Prostate gland (tissue), 2 donors: Measurements from ENCODE around the gene C4orf50. TPM values are rescaled to one million over a fixed set of nuclear protein-coding genes. Genes with fewer than 3 reads are reported as not detected.

Experiments used
- DNase-seq: peaks from one replicate; pipeline ENCODE4 v3.0.0-alpha.2; 2019; ENCODE audit warnings: low spot score
- H3K27ac ChIP-seq, 2 donors: fragments of 200-600 bp; sonication (generic); 2 replicates each; pipeline ENCODE4 v1.5.1; 2017 to 2019
- H3K27me3 ChIP-seq: fragments of 200-600 bp; sonication (generic); replicated peaks from 2 replicates; pipeline ENCODE4 v1.5.1; 2019; ENCODE audit not compliant: insufficient read depth
- H3K36me3 ChIP-seq, 2 donors: fragments of 200-600 bp; sonication (generic); 1 replicate in 1 of 2; 2 replicates in 1 of 2; pipeline versions ENCODE4 v1.5.1 to v1.8.1; 2017 to 2019
- H3K4me1 ChIP-seq: fragments of 200-600 bp; sonication (generic); replicated peaks from 2 replicates; pipeline ENCODE4 v1.5.1; 2019
- H3K4me3 ChIP-seq, 2 donors: fragments of 200-600 bp; sonication (generic); 2 replicates each; pipeline ENCODE4 v1.5.1; 2017 to 2019
- H3K9me3 ChIP-seq: fragments of 200-600 bp; sonication (generic); 2 replicates; pipeline ENCODE4 v1.5.1; 2017
- POLR2A ChIP-seq: fragments of 450-650 bp; IDR thresholded peaks from one replicate; pipeline ENCODE4 v1.6.1; 2016; ENCODE audit warnings: antibody characterized with exemption, mild to moderate bottlenecking
- POLR2AphosphoS5 ChIP-seq: sonication (generic); formaldehyde crosslinking; IDR thresholded peaks from one replicate; pipeline ENCODE4 v1.6.1; 2017; ENCODE audit warnings: antibody characterized with exemption
- WGBS: methylation state at CpG from one replicate; pipeline ENCODE4 v1.1.5; 2018; 5-methylcytosine and 5-hydroxymethylcytosine counted together
- intact Hi-C: fragments of 100-400 bp; cut with DNase I; formaldehyde crosslinking; loops from one replicate; pipeline ENCODE4 v1.14.2; 2022
- total RNA-seq, 2 donors: library from RNA; depleted of rRNA; stranded (reverse); fragments of >200 nt; gene quantifications; one replicate each; pipeline ENCODE4 v1.1.0, GENCODE V29; 2016
- TF ChIP-seq, protein P1 (sequence below), 4 experiments: fragments of 200-600 bp in 2 of 4; fragments of 450-650 bp in 2 of 4; sonication (generic) in 2 of 4; IDR thresholded peaks; 1 replicate in 3 of 4; 2 replicates in 1 of 4; pipeline ENCODE4 v1.5.1; 2016 to 2019; ENCODE audit warnings: antibody characterized with exemption in 4 of 4, mild to moderate bottlenecking in 2 of 4, moderate library complexity in 2 of 4

Gene C4orf50
- total RNA-seq, 2 donors from 2014 or later: 0.87 to 2.8 TPM

DNA sequence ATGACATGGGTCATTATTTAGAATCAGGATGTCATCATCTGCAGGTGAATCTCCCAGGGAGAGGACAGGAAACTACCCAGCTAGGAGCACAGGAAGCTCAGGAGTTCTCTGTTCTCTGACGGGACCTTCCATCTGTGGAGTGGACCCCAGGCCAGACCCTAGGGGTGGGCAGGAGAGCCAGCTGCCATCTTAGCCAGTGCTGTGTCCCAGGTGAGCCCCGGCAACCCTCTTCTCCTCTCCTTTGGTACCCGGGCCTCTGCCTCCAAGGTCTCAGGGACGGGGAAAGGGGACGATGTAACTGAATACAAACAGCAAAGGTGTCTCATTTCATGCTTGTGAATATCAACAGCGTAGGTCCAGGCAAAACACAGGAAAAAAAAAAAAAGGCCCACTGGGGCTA, 48.5 kb downstream of the C4orf50 start:
- WGBS: 74% methylated on average over 6 of the region's 6 CpGs
- H3K27ac ChIP-seq: no peak overlapping the region
- no peaks in the 10 kb centered on the region for H3K36me3 ChIP-seq
- H3K4me3 ChIP-seq: no peak overlapping the region
- no peak for DNase-seq
- no peaks in the 10 kb centered on the region for H3K27me3 ChIP-seq
- TF ChIP-seq POLR2AphosphoS5 (no peak), POLR2A (no peak)
- TF ChIP-seq, protein P1, sequence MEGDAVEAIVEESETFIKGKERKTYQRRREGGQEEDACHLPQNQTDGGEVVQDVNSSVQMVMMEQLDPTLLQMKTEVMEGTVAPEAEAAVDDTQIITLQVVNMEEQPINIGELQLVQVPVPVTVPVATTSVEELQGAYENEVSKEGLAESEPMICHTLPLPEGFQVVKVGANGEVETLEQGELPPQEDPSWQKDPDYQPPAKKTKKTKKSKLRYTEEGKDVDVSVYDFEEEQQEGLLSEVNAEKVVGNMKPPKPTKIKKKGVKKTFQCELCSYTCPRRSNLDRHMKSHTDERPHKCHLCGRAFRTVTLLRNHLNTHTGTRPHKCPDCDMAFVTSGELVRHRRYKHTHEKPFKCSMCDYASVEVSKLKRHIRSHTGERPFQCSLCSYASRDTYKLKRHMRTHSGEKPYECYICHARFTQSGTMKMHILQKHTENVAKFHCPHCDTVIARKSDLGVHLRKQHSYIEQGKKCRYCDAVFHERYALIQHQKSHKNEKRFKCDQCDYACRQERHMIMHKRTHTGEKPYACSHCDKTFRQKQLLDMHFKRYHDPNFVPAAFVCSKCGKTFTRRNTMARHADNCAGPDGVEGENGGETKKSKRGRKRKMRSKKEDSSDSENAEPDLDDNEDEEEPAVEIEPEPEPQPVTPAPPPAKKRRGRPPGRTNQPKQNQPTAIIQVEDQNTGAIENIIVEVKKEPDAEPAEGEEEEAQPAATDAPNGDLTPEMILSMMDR (IDR thresholded peaks at IDR 0.05): no peak
- H3K4me1 ChIP-seq: no peaks in the 10 kb centered on the region
- intact Hi-C loops: no loop called here
- no peaks in the 10 kb centered on the region for H3K9me3 ChIP-seq

DNA sequence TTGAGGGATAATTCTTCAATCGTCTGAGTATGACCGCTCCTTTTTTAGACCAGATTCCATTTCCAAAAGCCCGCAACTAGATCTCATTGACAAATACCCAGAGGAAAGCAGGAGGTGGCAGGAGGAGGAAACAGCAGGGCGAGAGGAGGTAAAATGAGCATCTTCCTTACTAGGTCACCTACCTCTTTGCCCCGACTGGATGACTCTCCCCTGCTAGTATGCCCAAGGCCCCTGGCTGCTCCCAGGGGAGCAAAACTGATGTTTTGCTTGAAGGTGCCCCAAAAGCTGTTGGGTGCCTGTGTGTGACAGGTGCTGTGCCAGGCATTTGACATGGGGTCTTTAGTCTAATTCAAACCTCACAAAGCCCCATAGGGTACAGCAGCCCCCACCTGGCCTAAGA, 48.9 kb downstream of the C4orf50 start:
- Histone ChIP-seq H3K4me1 (no peaks in the 10 kb centered on the region), H3K4me3 (no peak overlapping the region), H3K27ac (no peak overlapping the region), H3K9me3 (no peaks in the 10 kb centered on the region), H3K36me3 (no peaks in the 10 kb centered on the region), H3K27me3 (no peaks in the 10 kb centered on the region)
- TF ChIP-seq POLR2AphosphoS5: no peak
- no peak for TF ChIP-seq POLR2A
- TF ChIP-seq, protein P1 (IDR thresholded peaks at IDR 0.05): no peak
- intact Hi-C loops: no loop called here
- WGBS: 87% methylated on average over 5 of the region's 5 CpGs
- no peak for DNase-seq

DNA sequence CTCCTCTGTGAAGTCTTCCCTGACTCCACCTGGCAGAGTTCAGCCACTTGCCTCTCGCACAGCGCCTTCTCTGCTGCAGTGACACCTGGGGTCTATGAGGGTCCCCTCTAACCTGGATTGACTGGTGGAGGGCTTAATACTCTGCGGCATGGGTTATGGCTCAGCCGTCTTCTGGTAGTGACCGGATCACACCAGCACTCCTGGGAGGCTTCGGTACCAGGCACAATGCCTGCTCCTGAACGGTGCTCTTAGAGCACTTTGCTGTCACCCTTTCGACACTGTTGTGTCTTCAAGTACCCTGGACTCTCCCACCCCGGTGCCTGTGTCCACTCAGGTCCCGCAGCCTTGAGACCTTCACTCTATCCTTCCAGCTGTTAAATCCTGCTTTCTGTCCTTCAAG, 50.0 kb downstream of the C4orf50 start:
- WGBS: 96% methylated on average over 10 of the region's 10 CpGs
- no peak for DNase-seq

DNA sequence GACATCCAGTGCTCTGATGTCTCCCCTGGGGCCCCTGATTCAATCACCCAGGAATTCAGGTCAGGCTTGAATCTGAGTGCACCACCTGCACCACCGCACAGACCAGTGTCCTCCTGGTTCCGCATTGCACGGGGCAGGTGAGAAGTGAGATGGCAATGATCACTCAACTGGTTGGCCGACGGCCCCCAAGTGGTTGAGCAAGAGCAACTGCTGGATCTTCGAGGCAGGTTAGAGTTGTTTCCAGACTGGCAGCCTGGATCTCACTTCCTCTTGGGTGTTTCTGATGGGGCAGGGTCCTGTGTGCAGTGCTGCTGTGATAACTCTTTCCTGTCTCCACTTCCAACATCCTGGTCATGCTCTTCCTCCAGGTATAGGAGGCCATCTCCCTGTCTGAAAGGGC, 50.4 kb downstream of the C4orf50 start:
- no peaks in the 10 kb centered on the region for H3K9me3 ChIP-seq
- H3K27ac ChIP-seq: no peak overlapping the region
- no peaks in the 10 kb centered on the region for H3K4me1 ChIP-seq
- H3K4me3 ChIP-seq: no peak overlapping the region
- no peaks in the 10 kb centered on the region for H3K36me3 ChIP-seq
- intact Hi-C loops: no loop called here
- WGBS: 40% methylated on average over 6 of the region's 6 CpGs
- no peak for DNase-seq
- H3K27me3 ChIP-seq: no peaks in the 10 kb centered on the region
- TF ChIP-seq, protein P1 (IDR thresholded peaks at IDR 0.05): no peak
- no peak for TF ChIP-seq POLR2AphosphoS5
- TF ChIP-seq POLR2A: no peak

More for the DNA sequence above, 50.0 kb downstream of the C4orf50 start:
- Histone ChIP-seq H3K4me1 (no peaks in the 10 kb centered on the region), H3K9me3 (no peaks in the 10 kb centered on the region), H3K36me3 (no peaks in the 10 kb centered on the region), H3K4me3 (no peak overlapping the region), H3K27me3 (no peaks in the 10 kb centered on the region), H3K27ac (no peak overlapping the region)
- TF ChIP-seq POLR2AphosphoS5 (no peak), POLR2A (no peak)
- TF ChIP-seq, protein P1 (IDR thresholded peaks at IDR 0.05): no peak
- intact Hi-C loops: no loop called here

DNA sequence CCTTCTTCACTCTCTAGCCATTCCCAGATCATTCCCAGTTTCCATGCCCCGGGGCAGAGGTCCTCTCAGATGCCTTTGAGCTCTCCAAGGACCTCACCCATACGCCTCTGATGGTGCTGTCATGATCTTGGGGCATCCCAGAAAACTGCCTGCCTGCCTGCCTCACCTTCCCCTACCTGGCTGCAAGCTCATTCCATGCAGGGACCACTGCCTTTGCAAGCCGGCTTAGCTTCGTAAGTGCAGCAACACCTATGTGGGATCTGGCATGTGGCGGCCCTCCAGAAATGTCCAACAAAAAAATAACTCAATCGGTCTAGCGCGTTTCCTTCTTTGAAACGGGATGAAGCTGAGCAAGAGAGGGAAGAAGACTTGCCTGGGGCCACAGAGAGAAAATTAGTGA, 53.0 kb downstream of the C4orf50 start:
- 89% methylated on average over 9 of the region's 9 CpGs for WGBS

More for the DNA sequence above, 53.0 kb downstream of the C4orf50 start:
- no peaks in the 10 kb centered on the region for H3K27me3 ChIP-seq
- H3K9me3 ChIP-seq: no peaks in the 10 kb centered on the region
- DNase-seq: no peak
- no peak overlapping the region for H3K4me3 ChIP-seq
- no peak overlapping the region for H3K27ac ChIP-seq
- intact Hi-C loops: no loop called here
- TF ChIP-seq, protein P1 (IDR thresholded peaks at IDR 0.05): no peak
- TF ChIP-seq POLR2AphosphoS5 (no peak), POLR2A (no peak)
- H3K4me1 ChIP-seq: no peaks in the 10 kb centered on the region
- H3K36me3 ChIP-seq: no peaks in the 10 kb centered on the region
